HK-2 (cell line): Measurements from ENCODE around the gene TECTB.

ENCODE experiments used
- DNase-seq: peaks from one replicate; pipeline ENCODE4 v3.0.0-alpha.2; 2018; ENCODE audit not compliant: unreplicated experiment

The TECTB gene

DNA sequence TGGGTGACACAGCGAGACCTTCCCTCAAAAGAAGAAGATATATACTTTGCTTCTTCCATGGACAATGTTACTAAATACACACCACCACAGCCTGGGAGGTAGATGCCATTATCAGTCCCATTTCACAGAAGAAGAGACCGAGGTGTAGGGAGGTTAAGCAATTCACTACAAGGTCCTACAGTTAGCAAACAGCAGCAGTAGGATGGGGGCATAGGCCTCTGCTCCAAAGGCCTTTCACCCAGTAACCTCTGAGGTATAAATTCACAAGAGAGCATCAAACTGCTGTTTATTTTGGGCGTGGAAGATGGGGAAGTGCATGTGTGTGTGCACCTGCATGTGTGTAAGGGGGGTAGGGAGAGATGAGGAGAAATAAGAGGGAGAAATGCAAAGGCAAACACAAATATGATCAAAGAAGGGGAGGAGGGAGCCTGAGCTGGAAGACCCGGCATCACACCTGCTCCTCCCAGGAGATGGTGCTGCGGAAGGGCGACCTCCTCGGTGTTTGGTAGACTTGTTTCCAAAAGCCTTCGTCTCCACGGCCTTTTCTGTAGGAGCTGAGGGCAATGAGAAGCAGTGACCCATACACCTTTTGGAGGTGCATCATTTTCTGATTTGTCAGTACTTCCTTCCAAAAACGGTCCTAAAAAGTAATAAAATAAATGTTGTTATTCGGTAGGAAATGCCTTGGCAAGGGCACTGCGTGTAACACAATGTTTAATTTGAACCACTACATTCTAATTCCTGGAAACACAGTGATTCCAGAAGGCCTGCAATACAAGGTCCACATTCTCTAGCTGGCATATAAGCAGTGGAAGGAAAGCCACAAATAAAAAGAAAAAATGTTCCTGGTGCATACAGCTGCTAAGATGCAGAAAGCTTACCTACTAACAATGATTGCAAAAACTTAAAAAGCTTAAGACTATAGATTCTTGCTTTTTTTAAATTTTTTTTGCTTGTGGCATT is 64.8 kb downstream of the TECTB start:
- no peak for DNase-seq

DNA sequence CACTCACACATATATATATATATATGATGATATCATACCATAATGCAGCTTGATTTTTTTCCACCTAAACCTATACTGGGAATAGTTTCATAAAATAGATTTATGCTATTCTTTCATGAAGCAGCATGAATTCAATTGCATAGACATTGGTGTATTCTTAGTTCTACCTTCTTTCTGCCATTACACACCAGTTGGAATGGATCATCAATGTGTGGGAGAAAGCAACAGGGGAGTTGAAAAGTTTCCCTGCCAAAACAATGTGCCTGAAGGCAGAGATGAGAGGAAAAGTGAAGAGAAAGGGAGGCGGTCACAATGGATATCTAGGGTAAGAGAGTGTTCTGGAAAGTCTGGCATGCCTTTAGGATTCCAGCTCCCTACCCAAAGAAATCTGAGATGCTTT is 65.6 kb downstream of the TECTB start:
- no peak for DNase-seq

DNA sequence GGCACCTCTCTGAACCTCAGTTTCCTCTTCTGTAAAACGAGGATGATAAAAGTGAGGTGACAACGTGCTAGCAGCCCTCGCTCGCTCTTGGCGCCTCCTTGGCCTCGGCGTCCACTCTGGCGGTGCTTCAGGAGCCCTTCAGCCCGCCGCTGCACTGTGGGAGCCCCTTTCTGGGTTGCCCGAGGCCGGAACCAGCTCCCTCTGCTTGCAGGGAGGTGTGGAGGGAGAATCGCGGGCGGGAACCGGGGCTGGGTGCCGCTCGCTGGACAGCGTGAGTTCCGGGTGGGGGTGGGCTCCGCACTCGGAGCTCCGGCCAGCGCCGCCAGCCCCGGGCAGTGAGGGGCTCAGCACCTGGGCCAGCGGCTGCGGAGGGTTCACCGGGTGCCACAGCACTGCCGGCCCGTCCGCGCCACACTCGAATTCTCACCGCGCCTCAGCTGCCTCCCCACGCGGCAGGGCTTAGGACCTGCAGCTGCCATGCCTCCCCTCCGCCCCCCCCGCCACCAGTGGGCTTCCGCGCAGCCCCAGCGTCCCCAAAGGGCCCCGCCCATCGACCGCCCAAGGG is 66.4 kb downstream of the TECTB start:
- DNase-seq: no peak

DNA sequence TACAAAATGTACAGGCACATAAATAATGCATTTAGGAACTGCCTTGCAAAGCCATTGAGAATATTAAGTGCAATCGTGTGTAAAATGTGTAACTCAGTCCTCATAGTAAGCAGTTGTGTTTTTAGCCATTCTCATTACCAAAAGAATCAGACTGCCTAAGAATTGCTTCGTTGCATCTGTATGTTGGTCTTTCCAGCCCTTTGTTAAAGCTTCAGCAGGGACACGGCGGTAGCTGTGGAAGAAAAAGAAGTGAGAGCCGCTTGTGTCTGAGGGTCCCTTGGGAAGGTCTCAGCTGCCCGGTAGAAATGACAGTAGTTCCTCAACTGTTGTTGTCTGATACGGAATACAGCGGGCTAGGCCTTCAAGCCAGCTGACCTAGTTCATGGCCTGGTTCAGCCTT is 67.9 kb downstream of the TECTB start:
- no peak for DNase-seq

DNA sequence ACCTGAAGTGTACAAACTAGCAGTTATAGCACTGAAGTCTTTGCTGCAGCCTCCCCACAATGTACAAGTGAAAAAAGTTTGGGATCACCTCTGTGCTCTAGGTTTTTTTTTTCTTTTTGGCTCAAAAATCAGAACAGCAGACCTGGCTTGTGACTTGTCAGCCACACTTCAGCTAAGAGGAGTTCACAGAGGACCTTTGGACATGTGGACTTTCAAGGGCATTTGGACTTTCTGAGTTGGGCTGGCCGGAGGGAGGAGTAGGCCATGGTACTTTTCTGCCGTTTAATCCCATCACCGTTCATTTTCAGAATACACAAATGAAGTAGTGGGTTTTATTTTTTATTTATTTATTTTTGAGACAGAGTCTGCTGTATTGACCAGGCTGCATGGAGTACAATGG is 68.8 kb downstream of the TECTB start:
- no peak for DNase-seq

DNA sequence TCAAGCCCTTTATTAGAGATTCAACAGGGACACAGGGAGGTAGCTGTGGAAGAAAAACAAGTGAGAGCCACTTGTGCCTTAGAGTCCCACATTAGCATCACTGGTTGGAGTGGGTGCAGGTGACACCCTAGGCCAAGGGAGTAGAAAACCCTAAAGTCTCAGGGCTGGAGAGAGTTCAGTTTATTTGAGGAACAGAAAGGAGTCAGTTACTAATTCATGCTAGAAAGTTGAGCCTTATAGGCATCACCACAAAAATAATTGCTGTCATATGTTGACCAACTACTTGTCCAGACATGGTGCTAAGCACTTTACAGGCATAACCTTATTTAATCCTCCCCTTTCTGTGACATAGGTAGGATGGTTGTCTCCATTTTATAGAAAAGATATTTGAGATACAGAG is 69.8 kb downstream of the TECTB start:
- no peak for DNase-seq
